HepG2 (cell line): ENCODE data around the gene INTS7. TPM values are rescaled to one million over a fixed set of nuclear protein-coding genes. Genes with fewer than 3 reads are reported as not detected.

Experiments used
- ATAC-seq: fragments of 200-7000 bp; cut with Tn5 transposase; 3 replicates; pipeline ENCODE4 v1.9.1; 2020; ENCODE audit warnings: mild to moderate bottlenecking, moderate library complexity
- BruUV-seq: library from RNA; stranded (reverse); fragments of 400-500 nt; replicated peaks from 2 replicates; lab custom pipeline; 2021; lab: Mats Ljungman, UMichigan
- CTCF ChIA-PET: fragments of 300-600 bp; formaldehyde crosslinking; extraction: SDS; loops from one replicate; lab custom pipeline; 2021; ENCODE audit warnings: low total read pairs, inconsistent platforms, low intra/inter-chr PET ratio; lab: Yijun Ruan, JAX
- POLR2A ChIA-PET: fragments of 350-600 bp; sonication (Branson Sonifier 250); formaldehyde crosslinking; loops from one replicate; lab custom pipeline; 2020; ENCODE audit warnings: antibody characterized with exemption, inconsistent platforms; lab: Yijun Ruan, JAX
- DNase-seq: peaks from one replicate; pipeline ENCODE4 v3.0.0-alpha.2; 2015; ENCODE audit warnings: low spot score
- FAIRE-seq: peaks from 3 replicates; lab custom pipeline; 2011; peaks lifted over from hg19 to GRCh38; lab: Jason Lieb, UNC
- H2AFZ ChIP-seq: one replicate; pipeline ENCODE4 v1.6.1; 2011; ENCODE audit warnings: low read length, inconsistent platforms
- H3K27ac ChIP-seq: fragments of 300-600 bp; 3 replicates; pipeline ENCODE4 v1.8.0; 2011; ENCODE audit warnings: mixed run types, mild to moderate bottlenecking, mixed read lengths, low read length, inconsistent platforms; ENCODE audit not compliant: insufficient read depth; ENCODE audit errors: extremely low read length
- H3K27me3 ChIP-seq, 2 experiments: fragments of 200-600 bp in 1 of 2; 2 replicates in 1 of 2; 3 replicates in 1 of 2; pipeline versions ENCODE4 v1.6.0 to v1.8.0; 2011; ENCODE audit warnings: low read length in 2 of 2, mild to moderate bottlenecking in 2 of 2, moderate library complexity in 2 of 2, inconsistent platforms in 1 of 2; ENCODE audit not compliant: insufficient read depth in 2 of 2, control insufficient read depth in 1 of 2
- H3K36me3 ChIP-seq, 2 experiments: fragments of 200-600 bp in 1 of 2; replicated peaks in 1 of 2; 2 replicates in 1 of 2; 3 replicates in 1 of 2; pipeline versions ENCODE4 v1.5.1 to v1.8.0; 2011; ENCODE audit warnings: low read length in 2 of 2, inconsistent platforms in 1 of 2; ENCODE audit not compliant: insufficient read depth in 2 of 2, control insufficient read depth in 1 of 2
- H3K4me1 ChIP-seq: 2 replicates; pipeline ENCODE4 v1.5.1; 2012; ENCODE audit warnings: low read length, inconsistent platforms; ENCODE audit not compliant: insufficient read depth
- H3K4me2 ChIP-seq: 2 replicates; pipeline ENCODE4 v1.6.0; 2011; ENCODE audit warnings: low read depth, low read length, inconsistent platforms
- H3K4me3 ChIP-seq, 3 experiments: fragments of 200-600 bp in 1 of 3; sonication (generic), shearing (Covaris generic) in 1 of 3; replicated peaks in 1 of 3; 2 replicates each; pipeline ENCODE4 v1.5.1; 2011 to 2016; ENCODE audit warnings: low read length in 3 of 3, inconsistent platforms in 2 of 3, low read depth in 2 of 3, mild to moderate bottlenecking in 2 of 3, control low read depth in 1 of 3, mixed read lengths in 1 of 3; ENCODE audit not compliant: insufficient read depth in 1 of 3
- H3K79me2 ChIP-seq: one replicate; pipeline ENCODE4 v1.6.1; 2011; ENCODE audit warnings: low read length, inconsistent platforms; ENCODE audit not compliant: insufficient read depth
- H3K9ac ChIP-seq: 2 replicates; pipeline ENCODE4 v1.6.0; 2011; ENCODE audit warnings: mild to moderate bottlenecking, low read depth, low read length, inconsistent platforms; ENCODE audit not compliant: insufficient read depth
- H3K9me3 ChIP-seq: 2 replicates; pipeline ENCODE4 v1.5.1; 2012; ENCODE audit warnings: mild to moderate bottlenecking, low read length
- H4K20me1 ChIP-seq: 2 replicates; pipeline ENCODE4 v1.6.0; 2011; ENCODE audit warnings: inconsistent platforms, mild to moderate bottlenecking, low read length, moderate library complexity; ENCODE audit not compliant: insufficient read depth
- BCL3 ChIP-seq: sonication (generic); formaldehyde crosslinking; IDR thresholded peaks from 2 replicates; pipeline ENCODE4 v1.5.1; 2020; ENCODE audit warnings: mild to moderate bottlenecking, missing genetic modification reagents, moderate library complexity
- FOXA3 ChIP-seq: IDR thresholded peaks from 2 replicates; pipeline ENCODE4 v1.6.1; 2016; ENCODE audit warnings: missing genetic modification reagents, missing compliant biosample characterization
- GABPB1 ChIP-seq: IDR thresholded peaks from 2 replicates; pipeline ENCODE4 v1.6.1; 2016; ENCODE audit warnings: mild to moderate bottlenecking, missing genetic modification reagents, moderate library complexity, missing compliant biosample characterization
- GPBP1L1 ChIP-seq: sonication (generic); formaldehyde crosslinking; IDR thresholded peaks from 2 replicates; pipeline ENCODE4 v1.5.0; 2020; ENCODE audit warnings: mild to moderate bottlenecking, missing genetic modification reagents
- UBTF ChIP-seq: sonication (generic); formaldehyde crosslinking; IDR thresholded peaks from 2 replicates; pipeline ENCODE4 v1.4.0; 2020; ENCODE audit warnings: mild to moderate bottlenecking, missing genetic modification reagents
- ZNF18 ChIP-seq: sonication (generic); formaldehyde crosslinking; IDR thresholded peaks from 2 replicates; pipeline ENCODE4 v1.8.0; 2022; ENCODE audit warnings: mild to moderate bottlenecking, missing genetic modification reagents; ENCODE audit not compliant: insufficient replicate concordance
- ZNF790 ChIP-seq: sonication (generic); formaldehyde crosslinking; IDR thresholded peaks from 2 replicates; pipeline ENCODE4 v1.8.0; 2022; ENCODE audit warnings: missing genetic modification reagents, mild to moderate bottlenecking, borderline replicate concordance
- WGBS: methylation state at CpG from one replicate; pipeline ENCODE4 v1.1.6; 2017; ENCODE audit warnings: low lambda C conversion rate; 5-methylcytosine and 5-hydroxymethylcytosine counted together
- in situ Hi-C: cut with HindIII; loops from 2 replicates; pipeline ENCODE4 v1.10.0; 2017; ENCODE audit warnings: low pct_unique_long_range_greater_than_20kb; ENCODE audit not compliant: extremely low pct_ligation_motif_present
- intact Hi-C: fragments of 100-400 bp; cut with micrococcal nuclease; formaldehyde crosslinking; loops from one replicate; pipeline ENCODE4 v1.10.0; 2022; ENCODE audit not compliant: unreplicated experiment
- polyA plus RNA-seq, 8 experiments: library from polyadenylated mRNA; depleted of rRNA in 3 of 8; stranded (reverse) in 7 of 8; unstranded in 1 of 8; fragments of >200 nt; fragmentation: Illumina TruSeq in 4 of 8; extraction: Trizol in 4 of 8; gene quantifications; 2 replicates each; pipeline versions ENCODE4 v1.2.1 to v1.2.3, GENCODE V29; 2011 to 2016; ENCODE audit warnings: low read depth in 4 of 8, missing spikeins in 1 of 8, mixed read lengths in 1 of 8; ENCODE audit not compliant: insufficient read depth in 1 of 8
- total RNA-seq, 5 experiments: library from RNA; depleted of rRNA; stranded (reverse); fragments of >200 nt; fragmentation: Illumina TruSeq; extraction: Trizol; gene quantifications; 2 replicates each; pipeline ENCODE4 v1.2.3, GENCODE V29; 2016; ENCODE audit warnings: low read depth in 1 of 5

INTS7 gene
- total and polyA plus RNA-seq, 2 of the 13 experiments (the other 11 are each of a cell fraction or from before 2014, with no cell fraction given): 18.3 to 22.4 TPM

- TF ChIP-seq ZNF18 (no peak), BCL3 (CRISPR knock-in tag) (no peak), UBTF (CRISPR knock-in tag) (no peak)
Measured at GRCh38 chr1:211910913-211911485, 124.4 kb downstream of the INTS7 start (continued).

- no peak overlapping the region for H2AFZ ChIP-seq
- no peaks in the 10 kb centered on the region for H3K27me3 ChIP-seq
- no peaks in the 10 kb centered on the region for H4K20me1 ChIP-seq
- in situ Hi-C loops: no loop called here
- peaks cover 39% of the 10 kb centered on the region for H3K4me1 ChIP-seq
- H3K9ac ChIP-seq: no peak overlapping the region; the same call in 1 of the 2 replicates
- TSS peak; percentile 87 for BruUV-seq
- 26% methylated on average over 7 of the region's 7 CpGs for WGBS
- FAIRE-seq (peak; percentile 28), DNase-seq (peak; percentile 76), ATAC-seq (peak; percentile 94)
- H3K4me3 ChIP-seq: peak overlapping the region in 1 of 3 experiments; percentile 38; a peak in 2 of 6 replicates
- CTCF ChIA-PET: no interaction called here
- peak overlapping the region; percentile 20 for H3K27ac ChIP-seq
- H3K9me3 ChIP-seq: no peaks in the 10 kb centered on the region
- POLR2A ChIA-PET: interaction anchor here (0.8 to 2.0 kb wide), 9 partner anchors 10 to 235 kb away, joined by 3 to 13 read pairs (median 4); partner anchors contain the start of gene NEK2
- H3K4me2 ChIP-seq: peak overlapping the region; percentile 70
- intact Hi-C loops: loop anchor here (2.0 kb wide), 1 partner anchor 15 kb away; no protein-coding TSS in a partner anchor
- no peaks in the 10 kb centered on the region for H3K79me2 ChIP-seq
- no peaks in the 10 kb centered on the region for H3K36me3 ChIP-seq
- TF ChIP-seq ZNF790: no peak
- no peak for TF ChIP-seq GPBP1L1 (CRISPR knock-in tag)
- TF ChIP-seq GABPB1 (CRISPR knock-in tag): no peak
- TF ChIP-seq FOXA3 (CRISPR knock-in tag): no peak
Measured at GRCh38 chr1:211910113-211910884, 125.1 kb downstream of the INTS7 start.
